OCI-LY7 (cell line): ENCODE measurements around the gene MRTFB. TPM values are rescaled to one million over a fixed set of nuclear protein-coding genes. Genes with fewer than 3 reads are reported as not detected.

Experiments
- BruUV-seq: library from RNA; stranded (reverse); fragments of 400-500 nt; replicated peaks from 2 replicates; lab custom pipeline; 2021; lab: Mats Ljungman, UMichigan
- CTCF ChIA-PET: fragments of 300-600 bp; sonication (Branson Sonifier 250); formaldehyde crosslinking; loops from one replicate; lab custom pipeline; 2022; ENCODE audit warnings: antibody characterized with exemption; ENCODE audit not compliant: unreplicated experiment; lab: Charles Lee
- POLR2A ChIA-PET: fragments of 300-600 bp; sonication (Branson Sonifier 250); formaldehyde crosslinking; loops from one replicate; lab custom pipeline; 2022; ENCODE audit warnings: antibody characterized with exemption; lab: Charles Lee
- DNase-seq: peaks from one replicate; pipeline ENCODE4 v3.0.0-alpha.2; 2015; ENCODE audit warnings: low spot score
- H2AFZ ChIP-seq: fragments of 200-600 bp; sonication (generic), shearing (Covaris generic); 2 replicates; pipeline ENCODE4 v1.6.1; 2014; ENCODE audit warnings: mild to moderate bottlenecking, antibody characterized with exemption, low read length, moderate library complexity
- H3K27ac ChIP-seq: fragments of 200-600 bp; sonication (generic); 2 replicates; pipeline ENCODE4 v1.5.1; 2014; ENCODE audit warnings: mixed run types, low read depth, mild to moderate bottlenecking, moderate library complexity, low read length, inconsistent platforms; ENCODE audit not compliant: poor library complexity, severe bottlenecking
- H3K36me3 ChIP-seq: fragments of 200-600 bp; sonication (generic); 2 replicates; pipeline ENCODE4 v1.6.1; 2014; ENCODE audit warnings: mild to moderate bottlenecking, antibody characterized with exemption, low read length, moderate library complexity, mixed read lengths; ENCODE audit not compliant: insufficient read depth
- H3K4me1 ChIP-seq: fragments of 200-600 bp; sonication (generic); 2 replicates; pipeline ENCODE4 v1.5.1; 2014; ENCODE audit warnings: mild to moderate bottlenecking, low read length; ENCODE audit not compliant: insufficient read depth, poor library complexity, severe bottlenecking
- H3K4me2 ChIP-seq: fragments of 200-600 bp; sonication (generic); 2 replicates; pipeline ENCODE4 v1.6.1; 2014; ENCODE audit warnings: mild to moderate bottlenecking, low read length
- H3K4me3 ChIP-seq: fragments of 200-600 bp; sonication (generic); 2 replicates; pipeline ENCODE4 v1.5.1; 2014; ENCODE audit warnings: mild to moderate bottlenecking, low read depth, low read length; ENCODE audit not compliant: poor library complexity, severe bottlenecking
- H3K79me2 ChIP-seq: fragments of 200-600 bp; sonication (generic); 2 replicates; pipeline ENCODE4 v1.6.1; 2016; ENCODE audit warnings: low read depth, mild to moderate bottlenecking, low read length, moderate library complexity, mixed read lengths; ENCODE audit not compliant: insufficient read depth
- H3K9me2 ChIP-seq: fragments of 200-600 bp; sonication (generic); 2 replicates; pipeline ENCODE4 v1.6.1; 2016; ENCODE audit warnings: mild to moderate bottlenecking, low read length, mixed read lengths; ENCODE audit not compliant: insufficient read depth
- H3K9me3 ChIP-seq: fragments of 200-600 bp; sonication (generic); 2 replicates; pipeline ENCODE4 v1.6.1; 2014; ENCODE audit warnings: mild to moderate bottlenecking, mixed run types, low read length, mixed read lengths
- H4K20me1 ChIP-seq: fragments of 200-600 bp; sonication (generic); 2 replicates; pipeline ENCODE4 v1.6.1; 2014; ENCODE audit warnings: mild to moderate bottlenecking, antibody characterized with exemption, low read length, moderate library complexity, mixed read lengths; ENCODE audit not compliant: insufficient read depth
- CTCF ChIP-seq: fragments of 200-600 bp; sonication (generic); conservative IDR thresholded peaks from 2 replicates; pipeline ENCODE4 v1.5.1; 2014; ENCODE audit warnings: mild to moderate bottlenecking, antibody characterized with exemption, low read length, moderate library complexity, mixed read lengths
- EZH2phosphoT487 ChIP-seq: fragments of 200-600 bp; sonication (generic); IDR thresholded peaks from 2 replicates; pipeline ENCODE4 v1.6.1; 2018; ENCODE audit warnings: low read depth, borderline replicate concordance, mild to moderate bottlenecking, mixed run types, antibody characterized with exemption, low read length, moderate library complexity, mixed read lengths
- intact Hi-C: fragments of 100-400 bp; cut with micrococcal nuclease; formaldehyde crosslinking; loops from one replicate; pipeline ENCODE4 v1.10.0; 2022; ENCODE audit not compliant: unreplicated experiment
- total RNA-seq, 2 experiments: library from RNA; depleted of rRNA in 1 of 2; stranded (reverse); fragments of >200 nt in 1 of 2; shearing (Covaris generic) in 1 of 2; gene quantifications; 2 replicates each; pipeline ENCODE4 v1.2.3, GENCODE V29; 2014 to 2022

MRTFB gene
- total RNA-seq, 2 experiments from 2014 or later, result 8.5 to 21.4 TPM

- CTCF ChIA-PET, result no interaction called here
- TF ChIP-seq CTCF, result no peak
- no peak for TF ChIP-seq EZH2phosphoT487
Observed at GRCh38 chr16:14155572-14156190, 84.6 kb downstream of the MRTFB start.

GRCh38 chr16:14164916-14165662 is 94.0 kb downstream of the MRTFB start:
- Histone ChIP-seq H3K27ac (no peak overlapping the region), H3K4me1 (peaks cover 6% of the 10 kb centered on the region), H2AFZ (no peak overlapping the region), H3K9me3 (no peaks in the 10 kb centered on the region), H3K4me2 (no peak overlapping the region), H4K20me1 (no peaks in the 10 kb centered on the region), H3K36me3 (no peaks in the 10 kb centered on the region), H3K9me2 (no peaks in the 10 kb centered on the region), H3K79me2 (no peaks in the 10 kb centered on the region), H3K4me3 (no peak overlapping the region)
- intact Hi-C loops, result no loop called here
- no peak for TF ChIP-seq CTCF
- no peak for TF ChIP-seq EZH2phosphoT487
- BruUV-seq, result no TSS peak
- POLR2A ChIA-PET, result interaction anchor here (0.7 kb wide), 1 partner anchor 31 kb away, joined by 4 read pairs; no protein-coding TSS in a partner anchor
- no peak for DNase-seq
- CTCF ChIA-PET, result no interaction called here

More at GRCh38 chr16:14155572-14156190, 84.6 kb downstream of the MRTFB start:
- POLR2A ChIA-PET, result no interaction called here
- H2AFZ ChIP-seq, result no peak overlapping the region
- no peak overlapping the region for H3K27ac ChIP-seq
- H3K4me1 ChIP-seq, result no peaks in the 10 kb centered on the region
- H3K36me3 ChIP-seq, result no peaks in the 10 kb centered on the region
- H3K4me3 ChIP-seq, result no peak overlapping the region
- no peaks in the 10 kb centered on the region for H3K79me2 ChIP-seq
- intact Hi-C loops, result no loop called here
- no peaks in the 10 kb centered on the region for H3K9me2 ChIP-seq
- H3K4me2 ChIP-seq, result no peak overlapping the region
- H4K20me1 ChIP-seq, result no peaks in the 10 kb centered on the region
- no peaks in the 10 kb centered on the region for H3K9me3 ChIP-seq
- no peak for DNase-seq
- BruUV-seq, result no TSS peak

GRCh38 chr16:14168146-14168545 is 97.0 kb downstream of the MRTFB start:
- POLR2A ChIA-PET, result interaction anchor here (0.6 kb wide), 1 partner anchor 67 kb away, joined by 4 read pairs; no protein-coding TSS in a partner anchor
- no TSS peak for BruUV-seq

More at GRCh38 chr16:14168146-14168545, 97.0 kb downstream of the MRTFB start:
- no peaks in the 10 kb centered on the region for H3K9me2 ChIP-seq
- intact Hi-C loops, result no loop called here
- no peaks in the 10 kb centered on the region for H4K20me1 ChIP-seq
- no peak for TF ChIP-seq EZH2phosphoT487
- TF ChIP-seq CTCF, result no peak
- no peaks in the 10 kb centered on the region for H3K36me3 ChIP-seq
- H2AFZ ChIP-seq, result no peak overlapping the region
- CTCF ChIA-PET, result no interaction called here
- DNase-seq, result no peak
- H3K27ac ChIP-seq, result no peak overlapping the region
- no peaks in the 10 kb centered on the region for H3K9me3 ChIP-seq
- no peak overlapping the region for H3K4me2 ChIP-seq
- no peaks in the 10 kb centered on the region for H3K79me2 ChIP-seq
- H3K4me3 ChIP-seq, result no peak overlapping the region
- peaks cover 6% of the 10 kb centered on the region for H3K4me1 ChIP-seq
